ENCODE measurements around the gene CCL26. TPM values are rescaled to one million over a fixed set of nuclear protein-coding genes. Genes with fewer than 3 reads are reported as not detected.

The CCL26 gene, protein sequence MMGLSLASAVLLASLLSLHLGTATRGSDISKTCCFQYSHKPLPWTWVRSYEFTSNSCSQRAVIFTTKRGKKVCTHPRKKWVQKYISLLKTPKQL
- total RNA-seq = not detected in 2 replicates
- long read RNA-seq = 0 reads

- Mint-ChIP-seq H3K9me3 (peaks cover 2% of the 10 kb centered on the region), H3K4me3 (no peak within 1 kb of the TSS), H3K4me1 (no peaks in the 10 kb centered on the region), H3K36me3 (ENCODE audit: low read depth) (no peaks in the 10 kb centered on the region), H3K27me3 (ENCODE audit: low read depth) (no peaks in the 10 kb centered on the region), H3K27ac (ENCODE audit: unreplicated experiment) (no peak within 1 kb of the TSS)
- no peak for TF ChIP-seq CTCF (conservative IDR thresholded peaks at IDR 0.05)
- no peak for DNase-seq (ENCODE audit: low read depth, low spot score)
Measured at GRCh38 chr7:75772081-75773077, at the start of gene CCL26. TSS of gene CCL26 (minus strand) at chr7:75772211. CDS start at chr7:75772176, 35 bp downstream.

- no peak for TF ChIP-seq CTCF (conservative IDR thresholded peaks at IDR 0.05)
- H3K4me1 Mint-ChIP-seq = no peaks in the 10 kb centered on the region
- no peak for DNase-seq (ENCODE audit: low read depth, low spot score)
- peaks cover 3% of the 10 kb centered on the region for H3K27me3 Mint-ChIP-seq (ENCODE audit: low read depth)
- H3K9me3 Mint-ChIP-seq = peaks cover 6% of the 10 kb centered on the region
- H3K4me3 Mint-ChIP-seq = no peak overlapping the region
- no peaks in the 10 kb centered on the region for H3K36me3 Mint-ChIP-seq (ENCODE audit: low read depth)
- no peak overlapping the region for H3K27ac Mint-ChIP-seq (ENCODE audit: unreplicated experiment)
Measured at GRCh38 chr7:75820688-75821087, 48.7 kb upstream of the CCL26 start.

DNA sequence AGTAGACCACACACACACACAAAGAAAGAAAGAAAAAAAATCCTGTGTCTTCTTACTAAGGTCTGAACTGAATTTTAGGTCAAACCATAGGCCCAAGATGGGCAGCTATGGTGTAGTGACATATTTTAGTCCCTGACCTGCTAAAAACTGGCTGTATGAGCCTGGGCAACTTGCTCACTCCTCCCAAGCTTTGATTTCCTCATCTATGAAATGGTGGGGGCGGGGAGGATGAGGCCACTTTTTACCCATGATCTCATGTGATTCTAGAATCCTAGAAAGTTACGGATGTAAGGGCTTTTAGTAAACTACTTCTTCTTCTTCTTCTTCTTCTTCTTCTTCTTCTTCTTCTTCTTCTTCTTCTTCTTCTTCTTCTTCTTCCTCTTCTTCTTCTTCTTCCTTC, 47.7 kb upstream of the CCL26 start:
- H3K27ac Mint-ChIP-seq (ENCODE audit: unreplicated experiment) = no peak overlapping the region
- no peaks in the 10 kb centered on the region for H3K36me3 Mint-ChIP-seq (ENCODE audit: low read depth)
- H3K4me1 Mint-ChIP-seq = no peaks in the 10 kb centered on the region
- no peak for TF ChIP-seq CTCF (conservative IDR thresholded peaks at IDR 0.05)
- peaks cover 6% of the 10 kb centered on the region for H3K9me3 Mint-ChIP-seq
- H3K4me3 Mint-ChIP-seq = no peak overlapping the region
- no peak for DNase-seq (ENCODE audit: low read depth, low spot score)
- H3K27me3 Mint-ChIP-seq (ENCODE audit: low read depth) = peaks cover 3% of the 10 kb centered on the region

DNA sequence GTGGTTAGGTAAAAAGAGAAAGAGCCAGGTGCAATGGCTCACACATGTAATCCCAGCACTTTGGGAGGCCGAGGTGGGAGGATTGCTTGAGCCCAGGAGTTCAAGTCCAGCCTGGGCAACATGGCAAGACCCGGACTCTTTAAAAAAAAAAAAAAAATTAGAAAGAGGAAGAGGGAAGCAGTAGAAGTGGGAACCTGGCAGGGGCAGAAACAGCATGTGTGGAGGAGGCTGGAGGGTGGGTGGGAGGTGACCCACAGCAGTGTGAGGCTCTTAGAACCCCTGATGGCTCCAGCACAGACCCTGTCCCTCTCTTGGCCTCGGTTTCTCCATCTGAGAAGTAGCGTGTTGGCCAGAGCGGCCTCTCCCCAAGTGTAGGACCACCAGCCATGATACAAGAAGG, 46.5 kb upstream of the CCL26 start:
- TF ChIP-seq CTCF (conservative IDR thresholded peaks at IDR 0.05) = no peak

GRCh38 chr7:75817116-75817515, 45.1 kb upstream of the CCL26 start:
- DNase-seq (ENCODE audit: low read depth, low spot score) = no peak
- no peak for TF ChIP-seq CTCF (conservative IDR thresholded peaks at IDR 0.05)
- Mint-ChIP-seq H3K4me3 (no peak overlapping the region), H3K9me3 (peaks cover 6% of the 10 kb centered on the region), H3K36me3 (ENCODE audit: low read depth) (no peaks in the 10 kb centered on the region), H3K4me1 (no peaks in the 10 kb centered on the region), H3K27ac (ENCODE audit: unreplicated experiment) (no peak overlapping the region), H3K27me3 (ENCODE audit: low read depth) (peaks cover 5% of the 10 kb centered on the region)

More for the DNA sequence above, 46.5 kb upstream of the CCL26 start:
- H3K27ac Mint-ChIP-seq (ENCODE audit: unreplicated experiment) = no peak overlapping the region
- no peak for DNase-seq (ENCODE audit: low read depth, low spot score)
- no peaks in the 10 kb centered on the region for H3K36me3 Mint-ChIP-seq (ENCODE audit: low read depth)
- H3K4me1 Mint-ChIP-seq = no peaks in the 10 kb centered on the region
- H3K9me3 Mint-ChIP-seq = peaks cover 6% of the 10 kb centered on the region
- H3K4me3 Mint-ChIP-seq = no peak overlapping the region
- peaks cover 5% of the 10 kb centered on the region for H3K27me3 Mint-ChIP-seq (ENCODE audit: low read depth)

All from neural crest cell (in vitro differentiated cells).